Middle frontal gyrus (tissue), 1 donor: ENCODE data around the gene CDHR1.

ENCODE experiments used
- DNase-seq: peaks from one replicate; pipeline ENCODE4 v3.0.0-alpha.2; 2015; ENCODE audit warnings: low spot score; ENCODE audit errors: extremely low spot score

CDHR1 gene

DNA sequence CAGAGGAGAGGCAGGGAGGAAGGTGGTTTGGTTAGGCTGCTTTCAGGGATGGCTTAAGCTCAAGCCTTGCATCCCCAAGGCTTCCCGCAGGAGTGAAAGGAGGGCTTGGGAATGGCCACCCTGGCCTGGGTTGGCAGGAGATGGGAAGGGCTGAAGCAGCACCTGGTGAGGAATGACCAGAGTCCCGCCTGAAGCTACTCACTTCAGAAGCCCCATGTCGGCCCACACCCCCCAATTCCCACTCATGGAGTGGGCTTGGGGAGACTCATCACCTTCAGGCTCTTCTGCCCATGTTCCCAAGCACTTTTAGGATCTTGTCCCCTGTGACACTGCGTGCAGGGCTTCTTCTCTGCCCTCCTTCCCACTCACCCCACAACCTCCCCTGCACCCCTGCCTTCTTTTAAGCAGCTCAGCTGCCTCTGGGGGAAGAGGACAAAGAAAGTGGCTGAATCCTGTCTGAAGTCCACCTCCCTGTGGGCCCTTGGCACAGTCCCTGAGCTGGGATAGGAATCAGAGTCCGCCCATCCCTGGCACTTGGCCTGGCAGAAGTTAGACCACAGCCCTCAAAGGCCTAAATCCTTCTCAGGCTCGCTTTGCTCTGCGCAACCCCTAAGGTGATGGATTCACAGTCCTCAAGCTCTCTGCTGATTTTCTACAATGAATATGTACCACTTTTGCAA lies 67.0 kb downstream of the CDHR1 start:
- DNase-seq = no peak

DNA sequence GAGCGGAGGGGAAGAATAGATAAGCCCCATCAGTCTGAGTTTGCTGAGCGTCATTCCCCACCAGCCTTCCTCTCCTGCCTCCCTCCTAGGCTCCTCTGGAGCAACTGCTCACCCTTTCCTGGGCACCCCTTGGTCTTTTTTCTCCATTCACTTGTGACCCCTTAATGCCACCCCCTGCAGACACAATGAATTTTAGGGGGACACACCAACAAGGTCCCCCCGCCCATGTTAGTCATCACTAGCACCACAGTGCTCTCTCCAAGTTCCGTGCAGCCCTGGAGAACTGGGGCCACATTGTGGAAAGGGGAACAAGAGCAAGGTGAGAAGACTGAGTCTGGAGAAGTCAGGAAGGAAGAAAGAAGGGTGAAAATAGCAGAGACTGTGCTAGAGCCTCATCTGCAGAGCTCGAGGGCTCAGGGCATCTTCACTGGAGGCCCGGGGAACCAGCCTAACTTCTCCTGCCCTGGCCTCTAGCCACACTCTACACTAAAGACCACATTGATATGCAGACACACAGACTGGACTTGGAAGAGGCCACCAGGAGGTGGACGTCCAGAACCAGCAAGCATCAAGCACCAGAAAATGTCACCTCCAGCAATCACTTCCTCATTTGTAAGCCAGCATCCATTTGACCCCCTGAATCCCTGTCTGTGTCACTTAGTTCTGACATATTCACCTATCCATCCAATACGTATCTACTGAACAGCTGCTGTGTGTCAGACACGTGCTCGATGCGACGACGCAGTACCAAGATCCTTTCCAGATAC lies 68.0 kb downstream of the CDHR1 start:
- no peak for DNase-seq

DNA sequence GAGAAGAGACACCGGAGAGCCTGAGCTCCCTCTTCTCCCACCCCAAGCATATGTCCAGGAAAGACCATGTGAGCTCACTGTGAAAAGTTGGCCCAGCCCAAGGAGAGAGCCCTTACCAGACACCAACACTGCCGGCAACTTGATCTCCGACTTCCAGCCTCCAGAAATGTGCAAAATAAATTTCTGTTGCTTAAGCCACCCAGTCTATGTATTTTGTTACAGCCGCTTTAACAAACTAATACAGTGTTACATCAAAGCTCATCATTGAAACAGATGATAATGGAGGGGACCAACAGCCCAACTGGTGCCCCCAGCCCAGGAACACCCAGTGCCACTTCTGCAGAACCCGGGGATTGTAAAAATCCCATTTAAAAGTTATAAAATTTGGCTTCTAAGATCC lies 69.4 kb downstream of the CDHR1 start:
- no peak for DNase-seq

DNA sequence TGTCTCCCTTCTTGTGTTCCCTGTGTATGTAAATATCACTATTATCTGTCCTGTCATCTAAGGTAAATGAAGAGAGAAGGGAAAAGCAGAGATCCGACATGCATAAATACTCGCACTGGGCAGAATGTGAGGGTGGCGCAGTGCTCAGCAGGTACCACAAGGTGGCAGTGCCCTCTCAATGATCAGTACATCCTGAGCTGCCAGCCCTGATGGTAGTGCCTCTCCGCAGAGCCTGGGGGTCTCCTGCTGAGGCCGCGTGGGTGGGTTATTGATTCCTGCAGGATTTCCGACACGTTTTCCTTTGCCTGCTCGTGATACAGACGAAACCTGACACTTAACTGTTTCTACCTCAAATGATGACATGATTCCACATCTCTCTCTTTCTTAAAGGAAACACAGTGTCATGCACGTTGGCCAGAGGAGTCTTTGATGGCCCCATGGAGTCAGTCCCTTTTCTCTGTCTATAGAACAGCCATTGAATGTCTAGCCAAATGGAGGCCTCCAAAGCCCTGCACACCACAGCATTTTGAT lies 70.3 kb downstream of the CDHR1 start:
- DNase-seq = peak; percentile 13

DNA sequence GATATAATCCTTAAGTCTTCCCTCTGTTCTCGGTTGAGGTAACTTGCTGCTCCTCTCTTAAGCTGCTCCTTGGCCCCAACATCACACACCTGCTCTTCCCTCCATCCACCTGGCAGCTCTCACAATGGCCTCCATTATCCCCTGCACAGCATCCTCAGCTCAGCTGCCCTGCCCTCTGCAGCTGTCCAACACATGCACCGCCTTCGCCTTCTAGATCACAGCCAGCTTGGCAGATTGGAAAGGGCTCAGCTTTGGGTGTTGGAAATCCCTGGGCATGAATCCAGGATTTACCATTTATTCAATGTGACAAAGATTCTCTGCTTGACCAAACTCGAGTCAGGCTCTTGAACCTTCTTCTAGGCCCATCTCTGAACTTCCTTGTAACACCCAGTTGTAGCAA lies 71.1 kb downstream of the CDHR1 start:
- DNase-seq = peak; percentile 18

DNA sequence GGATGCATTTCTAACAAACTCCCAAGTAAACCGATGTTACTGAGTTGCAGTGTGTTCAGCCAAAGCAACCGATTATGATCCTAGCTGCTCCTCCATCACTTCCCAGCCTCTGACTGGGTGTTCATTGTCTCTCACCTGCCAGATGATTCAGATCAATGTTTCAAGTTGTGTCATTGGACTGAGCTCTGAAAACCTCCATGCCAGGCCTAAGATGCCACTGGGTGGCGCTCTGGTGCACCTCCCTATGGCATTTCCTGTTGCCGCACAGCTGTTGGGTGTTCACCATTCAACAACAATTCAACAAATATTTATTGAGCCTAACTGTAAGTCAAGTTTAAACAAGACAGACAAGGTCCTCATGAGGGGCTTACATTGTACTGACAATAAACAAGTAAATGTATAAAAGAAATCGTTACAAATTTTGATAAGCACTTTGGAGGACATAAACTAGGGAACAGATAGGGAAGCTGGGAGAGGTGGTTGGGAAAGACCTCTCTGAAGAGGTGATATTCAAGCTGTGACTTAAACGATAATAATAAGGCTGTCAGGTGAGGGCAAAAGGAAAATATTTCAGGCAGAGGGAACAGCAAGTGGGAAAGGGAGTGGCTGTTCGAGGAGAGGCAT lies 73.3 kb downstream of the CDHR1 start:
- no peak for DNase-seq

DNA sequence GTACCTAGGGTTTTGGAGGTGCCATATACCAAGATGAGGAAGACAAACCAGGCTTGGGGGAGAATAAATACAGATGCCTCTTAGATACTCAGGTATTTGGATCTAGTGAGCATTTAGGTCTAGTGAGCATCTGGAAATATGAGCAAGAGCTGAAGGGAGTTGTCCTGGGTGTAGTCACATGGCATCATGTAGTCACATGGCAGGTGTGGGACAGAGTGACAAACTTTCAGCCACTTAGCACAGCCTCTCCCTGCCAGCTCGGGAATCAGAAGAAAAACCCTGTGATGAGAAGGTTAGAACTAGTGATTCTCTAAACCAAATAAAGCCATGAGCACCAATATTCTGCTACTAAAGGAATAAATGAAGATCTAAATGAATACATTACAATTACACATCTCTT lies 74.8 kb downstream of the CDHR1 start:
- DNase-seq = no peak
